NOMO-1 treated with dmso at 0.1 percent for 144 hours (cell line): ENCODE results near the gene PICALM.
"Not testable (repeated sequence)": the region's sequence is repeated elsewhere in the genome, so short reads cannot be mapped to it uniquely, and the experiment has no call there.

Experiments used
- DNase-seq: peaks from one replicate; lab custom pipeline; 2025; ENCODE audit not compliant: unreplicated experiment; lab: John Stamatoyannopoulos, UW

PICALM gene

DNA sequence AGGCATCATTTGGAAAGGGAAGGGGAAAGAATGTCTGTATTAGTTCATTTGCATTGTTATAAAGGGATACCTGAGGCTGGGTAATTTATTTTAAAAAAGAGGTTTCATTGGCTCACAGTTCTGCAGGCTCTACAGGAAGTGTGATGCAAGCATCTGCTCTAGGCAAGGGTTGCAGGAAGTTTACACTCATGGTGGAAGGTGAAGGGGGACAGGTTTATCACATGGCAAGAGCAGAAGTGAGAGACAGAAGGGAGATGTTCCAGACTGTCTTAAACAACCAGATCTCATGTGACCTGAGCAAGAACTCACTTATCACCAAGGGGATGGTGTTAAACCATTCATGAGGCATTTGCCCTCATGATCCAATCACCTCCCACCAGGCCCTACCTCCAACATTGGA, 123.1 kb downstream of the PICALM start:
- DNase-seq = no peak

DNA sequence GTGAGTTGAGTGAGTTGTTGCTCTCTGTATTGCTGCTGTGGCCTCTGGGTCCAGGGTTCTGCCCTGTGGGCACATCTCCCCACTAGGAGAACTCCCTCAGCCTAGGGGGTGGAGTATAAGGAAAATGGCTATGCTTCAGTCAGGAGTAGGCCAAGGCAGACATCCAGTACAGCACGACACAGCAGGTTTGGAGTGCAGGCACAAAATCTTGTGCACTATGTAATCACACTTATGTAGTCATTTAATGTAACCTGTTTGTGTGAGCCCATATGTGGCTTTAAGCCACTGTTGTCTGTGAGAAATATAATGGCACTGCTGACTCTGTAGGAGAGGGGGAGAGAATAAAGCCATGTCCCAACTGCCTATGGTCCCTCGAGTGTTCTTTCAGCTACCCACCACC, 123.6 kb downstream of the PICALM start:
- DNase-seq = no peak

GRCh38 chr11:85941380-85941973, 127.4 kb downstream of the PICALM start:
- DNase-seq = peak; percentile 61

- no peak for DNase-seq
These were observed 129.5 kb downstream of the PICALM start for GRCh38 chr11:85939099-85940015.

DNA sequence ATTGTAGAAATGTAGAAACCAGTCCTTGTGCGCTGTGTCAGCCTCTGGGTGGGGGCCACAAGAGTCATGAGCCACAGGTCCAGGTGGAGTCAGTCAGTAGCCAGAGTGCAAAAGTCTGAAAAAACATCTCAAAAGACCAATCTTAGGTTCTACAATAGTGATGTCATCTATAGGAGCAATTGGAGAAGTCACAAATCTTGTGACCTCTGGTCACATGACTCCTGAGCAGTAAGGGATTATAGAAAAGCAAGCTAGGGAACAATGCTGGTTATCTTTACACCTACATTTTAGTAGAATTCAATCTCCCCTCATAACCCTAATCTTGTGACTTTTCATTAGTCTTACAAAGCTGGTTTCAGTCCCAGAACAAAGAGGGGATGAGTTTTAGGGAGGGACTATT, 131.0 kb downstream of the PICALM start:
- DNase-seq = no peak

DNA sequence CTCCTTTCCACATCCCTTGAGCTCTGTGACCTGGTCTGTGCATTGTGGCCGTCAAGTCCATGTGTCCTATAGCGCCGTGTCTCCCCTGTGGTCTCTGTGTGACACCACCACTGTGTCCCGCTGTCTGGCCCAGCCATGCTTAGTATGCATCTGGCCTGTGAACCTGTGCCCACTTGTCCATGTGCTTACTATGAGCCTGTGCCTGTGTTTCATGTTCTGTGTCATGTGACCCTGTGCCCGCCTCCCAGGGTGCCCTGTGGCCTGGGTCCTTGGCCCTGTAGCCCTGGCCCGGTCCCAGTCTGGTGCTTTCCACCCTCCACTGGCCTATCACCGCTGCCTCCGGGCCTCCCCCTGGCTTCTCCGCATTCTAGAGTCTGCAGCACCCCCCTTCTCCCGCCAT, 133.1 kb downstream of the PICALM start:
- DNase-seq = no peak

GRCh38 chr11:85934596-85935169, 134.2 kb downstream of the PICALM start:
- no peak for DNase-seq

GRCh38 chr11:85930879-85931366, 138.0 kb downstream of the PICALM start:
- DNase-seq = no peak

GRCh38 chr11:85926653-85927214, 142.2 kb downstream of the PICALM start:
- not testable (repeated sequence) for DNase-seq

GRCh38 chr11:85923455-85923854, 145.4 kb downstream of the PICALM start:
- DNase-seq = no peak

DNA sequence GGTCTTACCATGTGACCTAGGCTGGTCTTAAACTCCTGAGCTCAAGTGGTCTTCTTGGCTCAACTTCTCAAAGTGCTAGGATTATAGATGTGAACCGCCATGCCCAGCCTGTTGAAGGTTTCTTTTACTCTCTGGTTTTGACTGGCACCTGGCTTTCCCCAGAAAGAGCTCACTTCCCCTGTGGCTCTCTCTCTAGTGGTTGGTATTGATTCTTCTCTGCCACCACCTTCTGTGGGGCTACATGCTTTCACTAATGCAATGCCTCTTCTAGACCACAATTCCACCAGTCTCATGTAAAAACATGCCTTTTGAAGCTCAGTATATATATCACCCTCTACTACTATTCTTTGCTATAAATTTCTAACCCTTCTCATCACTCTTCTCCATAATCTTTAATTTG, 146.5 kb downstream of the PICALM start:
- no peak for DNase-seq

- no peak for DNase-seq
These were observed 149.7 kb downstream of the PICALM start for GRCh38 chr11:85918910-85919794.

- DNase-seq = no peak
These were observed 154.5 kb downstream of the PICALM start for GRCh38 chr11:85914425-85914824.

- no peak for DNase-seq
These were observed 155.4 kb downstream of the PICALM start for GRCh38 chr11:85913513-85913912.

GRCh38 chr11:85912414-85912813, 156.5 kb downstream of the PICALM start:
- no peak for DNase-seq
